CD4-positive, alpha-beta T cell treated with Interleukin-15 for 1 hour (primary cell): ENCODE results near the gene SNAP47.

Experiments
- DNase-seq: peaks from one replicate; pipeline ENCODE4 v3.0.0-alpha.2; 2020

The SNAP47 gene

DNA sequence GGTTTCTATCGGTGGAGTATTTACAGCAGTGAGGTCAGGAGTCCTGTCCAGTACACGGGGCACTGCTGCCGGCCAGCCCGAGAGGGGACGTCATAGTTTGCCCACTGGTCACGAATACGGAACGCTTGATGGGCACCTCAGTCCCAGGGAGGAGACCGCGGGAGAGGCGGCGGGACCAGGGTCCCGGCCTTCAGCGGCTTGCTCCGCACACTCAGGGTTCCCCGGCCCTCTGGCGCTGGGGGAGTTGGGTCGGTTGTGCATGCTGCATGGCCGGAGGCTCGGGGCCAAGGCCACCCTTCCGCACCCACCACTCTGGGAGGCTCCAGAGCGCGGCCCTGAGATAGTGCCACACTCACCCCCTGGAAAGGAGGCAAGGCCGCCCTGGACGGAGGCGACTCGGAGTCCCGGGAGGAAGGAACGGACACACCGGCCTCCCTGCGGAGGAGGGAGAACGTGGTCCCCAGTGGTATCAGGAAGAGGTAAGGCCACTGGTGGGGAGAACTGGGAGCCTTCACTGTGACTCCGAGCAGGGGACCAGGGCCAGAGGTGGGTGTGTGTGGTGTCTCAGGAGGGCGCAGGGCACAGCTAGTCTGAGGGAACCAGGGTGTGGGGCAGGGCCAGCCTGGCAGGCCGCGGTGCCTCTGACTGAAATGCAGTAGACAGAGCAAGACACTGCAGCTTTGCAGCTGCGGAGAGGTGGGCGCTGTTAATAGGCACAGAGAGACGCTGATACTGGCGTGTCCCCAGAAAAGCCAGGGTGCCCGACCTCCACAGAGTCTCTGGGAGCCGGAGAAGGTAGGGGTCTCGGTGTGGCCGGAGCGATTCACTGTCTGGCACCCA, 51.7 kb downstream of the SNAP47 start:
- DNase-seq: no peak

DNA sequence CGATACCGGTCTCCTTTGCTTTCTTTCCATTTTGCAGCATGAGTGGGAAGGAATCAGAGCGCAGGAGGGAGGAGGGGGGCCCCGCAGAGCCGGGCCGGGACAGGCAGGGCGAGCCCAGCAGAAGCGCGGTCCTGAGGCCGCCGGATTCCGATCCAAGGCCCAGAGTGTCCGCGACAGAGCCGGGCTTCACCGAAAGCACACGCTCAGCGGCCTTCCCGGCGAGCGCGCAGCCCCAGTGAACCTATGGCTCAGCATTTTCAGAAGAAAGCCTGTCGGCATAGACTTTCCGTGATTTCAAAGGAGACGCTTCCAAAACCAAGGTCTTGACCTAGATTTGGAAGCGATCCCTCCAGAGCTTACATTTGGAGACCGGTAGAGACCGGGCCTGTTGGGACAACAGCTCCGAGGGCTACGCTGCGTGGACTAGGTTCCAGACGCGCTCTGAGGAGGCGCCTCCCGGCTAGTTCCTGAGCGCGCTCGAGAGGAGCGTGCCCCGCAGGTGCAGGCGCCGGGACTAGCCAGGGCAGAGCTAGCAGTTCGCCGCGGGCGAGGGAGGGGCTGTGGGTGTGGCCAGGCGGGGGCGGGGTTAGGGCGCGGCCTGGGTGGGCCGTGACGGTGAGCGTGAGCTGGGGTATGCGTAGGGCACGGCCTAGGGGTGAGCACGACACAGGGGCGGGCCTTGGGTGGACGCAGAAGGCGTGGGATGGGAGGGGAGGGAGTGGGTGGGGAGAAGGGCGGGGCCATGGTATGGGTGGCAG, 52.5 kb downstream of the SNAP47 start:
- DNase-seq: peak; percentile 97

DNA sequence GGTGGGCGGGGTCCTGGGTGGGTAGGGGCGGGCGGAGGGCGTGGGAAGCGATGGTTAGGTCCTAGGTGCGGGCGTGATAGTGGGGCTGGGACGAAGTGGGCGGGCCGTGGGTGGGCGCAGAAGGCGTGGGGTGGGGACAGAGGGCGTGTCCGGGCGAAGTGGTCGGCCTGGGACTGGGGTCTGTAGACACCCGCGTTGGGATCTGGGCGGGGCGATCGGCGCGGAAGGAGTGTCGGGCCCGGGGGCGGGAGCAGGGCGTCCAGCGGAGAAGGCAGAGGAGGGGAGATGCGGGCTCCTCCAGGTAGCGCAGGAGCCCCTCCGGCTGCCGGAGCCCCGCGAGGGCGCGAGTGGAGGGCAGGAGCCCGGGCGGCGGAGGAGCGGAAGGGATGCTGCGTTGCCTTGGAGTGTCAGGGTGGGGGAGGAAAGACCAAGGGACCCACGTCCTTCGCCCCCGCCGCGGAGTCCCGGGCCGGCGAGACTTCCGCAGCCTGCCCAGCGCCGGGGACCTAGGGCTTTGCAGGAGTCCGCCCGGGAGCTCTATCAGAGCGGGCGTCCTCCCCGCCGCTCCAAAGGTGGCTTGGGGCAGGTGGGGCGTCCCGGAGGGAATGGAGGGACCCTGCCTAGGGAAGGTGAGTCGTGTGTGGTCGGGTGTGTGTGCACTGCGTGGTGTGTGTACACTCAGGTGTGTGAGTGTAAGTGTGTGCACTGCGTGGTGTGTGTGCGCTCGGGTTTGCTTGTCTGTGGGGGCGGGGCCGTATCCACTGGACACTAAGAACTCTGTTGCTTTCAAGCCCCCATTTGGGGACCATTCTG, 53.2 kb downstream of the SNAP47 start:
- no peak for DNase-seq

DNA sequence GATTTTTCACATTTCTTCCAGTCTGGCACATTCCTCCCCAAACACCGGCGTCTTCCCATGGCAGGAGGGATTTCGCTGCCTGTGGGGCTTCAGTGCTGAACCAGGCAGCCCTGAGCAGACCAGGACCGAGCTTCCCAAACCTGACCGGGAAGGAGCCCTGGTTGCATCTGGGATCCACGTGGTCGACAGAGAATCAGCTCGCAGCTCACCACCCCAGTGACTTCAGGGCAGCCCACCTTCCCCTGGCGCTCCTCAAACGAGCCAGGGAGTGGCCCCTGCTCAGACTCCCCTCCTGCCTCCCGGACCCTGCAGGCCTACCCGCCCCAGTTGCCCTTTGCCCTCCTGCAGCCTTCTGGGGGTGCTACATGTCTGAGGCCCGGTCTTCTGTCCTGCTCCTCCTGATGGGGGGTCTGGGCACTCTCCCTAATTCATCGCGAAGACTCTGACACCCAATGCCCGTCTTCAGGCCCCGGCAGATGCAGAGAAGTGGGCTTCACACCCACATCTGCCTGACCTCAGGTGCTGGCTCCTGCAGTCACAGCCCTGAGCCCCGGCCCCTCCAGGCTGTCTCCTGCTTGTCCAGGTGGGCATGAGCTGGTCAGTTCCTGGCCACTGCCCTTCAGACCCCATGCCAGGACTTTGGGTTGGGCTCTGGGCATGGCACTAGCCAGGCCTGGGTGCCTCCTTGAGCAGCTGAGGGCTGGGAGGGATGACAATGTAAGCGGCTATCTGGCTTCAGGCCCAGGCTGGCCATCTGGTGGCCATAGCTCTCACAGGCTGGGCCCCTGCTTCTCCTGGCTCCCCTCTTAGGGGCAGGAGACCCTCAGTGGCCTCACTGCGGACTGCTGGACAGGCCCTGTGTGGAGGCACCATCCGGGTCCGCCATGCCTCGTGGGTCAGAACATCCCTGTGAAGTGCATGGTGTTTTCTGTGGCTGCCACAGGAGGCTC, 54.1 kb downstream of the SNAP47 start:
- DNase-seq: no peak

DNA sequence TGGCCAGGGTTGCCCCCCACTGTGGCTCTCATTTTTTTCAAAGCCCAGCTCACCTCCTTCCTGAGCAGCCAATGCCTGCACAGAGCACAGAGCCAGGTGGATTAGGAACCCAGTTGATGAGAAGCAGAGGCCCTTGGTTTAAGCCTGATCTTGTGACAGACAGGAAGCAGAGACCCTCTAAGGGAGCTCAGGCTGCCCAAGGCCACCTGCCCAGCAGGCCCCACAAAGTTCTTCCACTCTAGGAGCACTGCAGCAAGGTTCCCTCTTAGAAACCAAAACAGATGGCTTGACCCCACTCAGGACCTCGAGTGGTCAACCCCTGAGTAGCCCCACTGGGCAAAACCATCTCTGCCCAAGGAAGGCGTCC, 54.8 kb downstream of the SNAP47 start:
- DNase-seq: no peak

DNA sequence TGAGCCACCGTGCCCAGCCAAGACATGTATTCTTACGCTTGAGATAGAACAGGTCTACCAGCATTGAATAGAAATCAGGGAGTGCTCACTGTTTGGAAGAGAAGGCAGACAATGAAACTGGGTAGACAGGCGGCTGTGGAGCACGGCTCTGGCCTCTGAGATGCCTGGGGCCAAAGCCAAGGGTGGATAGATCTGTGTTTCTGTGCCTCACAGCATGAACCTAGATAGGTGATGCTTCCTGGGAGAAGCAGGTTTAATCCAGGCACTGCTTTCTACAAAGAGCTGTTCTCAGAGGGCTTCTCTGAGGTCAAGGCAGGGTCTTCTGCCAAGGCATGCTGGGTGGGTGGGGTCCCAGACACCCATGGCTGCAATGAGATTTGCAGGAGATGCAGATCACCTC, 55.6 kb downstream of the SNAP47 start:
- DNase-seq: no peak

DNA sequence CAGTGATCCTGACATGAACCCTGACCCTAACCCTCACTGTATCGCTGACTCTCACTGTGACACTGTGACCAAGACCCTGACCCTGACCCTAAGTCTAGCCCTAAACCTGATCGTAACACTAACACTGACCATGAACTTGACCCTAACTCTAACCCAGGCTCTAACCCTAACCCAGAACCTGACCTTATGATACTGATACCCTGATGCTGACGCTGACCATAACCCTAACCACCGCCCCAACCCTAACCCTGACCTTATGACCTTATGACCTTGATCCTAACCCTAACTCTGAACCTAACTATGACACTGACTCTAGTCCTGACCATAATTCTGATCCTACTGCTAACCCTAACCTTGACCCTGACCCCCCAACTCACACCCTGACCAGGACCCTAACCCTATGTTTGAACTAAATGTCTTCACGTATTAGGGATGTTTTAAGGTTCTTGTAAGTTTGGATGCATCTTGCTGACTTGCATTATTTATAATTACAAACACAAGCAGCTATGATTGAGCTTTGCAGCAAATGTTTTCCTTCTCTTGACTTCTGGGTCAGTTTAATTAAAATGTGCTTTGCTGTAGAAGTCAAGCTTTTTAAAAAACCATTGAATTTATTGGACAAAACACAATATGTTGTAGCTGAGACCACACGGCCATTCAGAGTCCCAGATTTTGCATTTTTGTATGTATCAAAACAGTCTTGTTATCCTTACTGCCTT, 56.3 kb downstream of the SNAP47 start:
- no peak for DNase-seq

DNA sequence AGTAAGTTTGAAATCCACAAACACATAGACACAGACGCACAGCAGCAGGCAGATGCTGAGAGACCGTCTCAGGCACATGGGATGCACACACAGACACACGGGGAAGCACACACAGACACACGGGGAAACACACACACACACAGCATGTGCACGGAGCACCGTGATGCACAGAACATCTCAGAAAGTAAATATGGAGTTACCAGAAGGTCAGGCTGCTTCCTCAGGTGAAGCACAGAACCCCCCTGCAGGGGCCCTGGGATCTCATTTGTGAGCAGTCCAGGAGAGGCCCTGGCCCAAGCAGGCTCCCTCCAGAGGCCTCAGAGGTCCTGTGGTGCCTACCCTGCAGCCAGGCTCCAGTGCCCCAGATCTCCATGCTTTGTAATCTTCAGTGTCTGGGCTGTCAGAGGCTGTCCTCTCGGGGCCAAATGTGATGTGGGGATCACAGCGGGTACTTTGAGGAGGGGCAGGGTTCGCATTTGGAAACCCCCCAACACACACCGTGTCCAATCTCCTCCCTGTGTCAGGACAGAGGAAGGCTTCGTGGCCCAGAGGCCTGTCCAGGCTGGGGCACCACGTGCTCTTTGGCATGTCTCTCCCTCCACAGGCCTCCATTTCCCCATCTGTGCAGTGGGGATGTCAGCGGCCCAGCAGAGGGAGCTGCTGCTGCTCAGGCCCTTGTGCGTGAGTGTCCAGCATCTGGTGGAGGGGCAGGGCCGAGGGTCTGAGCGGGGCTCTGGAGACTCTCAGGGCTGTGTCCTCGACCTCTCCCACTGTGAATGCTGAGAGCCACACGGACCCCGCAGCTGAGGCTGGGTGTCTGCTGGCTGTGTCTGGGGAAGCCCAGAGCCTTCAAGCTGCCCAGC, 57.2 kb downstream of the SNAP47 start:
- no peak for DNase-seq

DNA sequence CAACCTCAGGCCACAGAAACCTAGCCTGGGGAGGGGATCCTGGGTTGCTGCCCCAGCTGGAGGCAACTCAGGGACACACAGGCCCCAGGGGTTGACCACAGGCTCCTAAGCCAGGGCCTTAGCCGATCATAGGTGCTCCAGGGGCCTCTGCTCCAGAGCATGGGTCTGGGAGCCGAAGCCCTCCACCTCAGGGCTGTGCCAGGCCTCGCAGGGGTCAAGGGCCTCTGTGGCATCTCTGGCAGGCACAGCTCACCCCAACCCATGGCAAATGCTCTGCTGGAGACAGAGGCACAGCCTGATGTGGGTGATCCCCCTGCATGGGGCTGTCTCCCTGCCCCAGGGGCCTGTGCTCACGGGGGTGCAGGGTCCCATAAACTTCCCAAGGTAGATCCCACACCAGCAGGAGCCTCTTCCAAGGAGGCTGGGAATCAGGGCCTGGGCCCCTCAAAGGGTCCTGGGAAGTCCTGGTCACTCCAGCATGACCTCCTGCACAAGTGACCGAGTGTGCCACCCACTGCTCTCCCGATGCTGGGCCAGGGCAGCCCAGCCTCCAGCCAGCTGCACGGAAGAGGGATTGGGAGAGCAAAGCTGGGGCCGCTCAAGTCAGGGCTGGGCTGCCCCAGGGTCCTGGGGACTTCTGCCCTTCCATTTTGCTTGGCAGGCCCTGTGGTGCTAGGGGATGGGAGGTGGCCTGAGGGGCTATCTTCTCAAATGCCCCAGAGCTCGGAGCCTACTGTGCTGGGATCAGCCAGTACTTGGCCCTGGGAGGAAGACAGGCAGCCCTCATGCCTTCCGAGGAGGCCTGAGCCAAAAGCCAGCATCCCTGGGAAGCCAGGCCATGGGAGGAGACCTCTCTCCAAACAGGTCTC, 58.1 kb downstream of the SNAP47 start:
- DNase-seq: no peak

DNA sequence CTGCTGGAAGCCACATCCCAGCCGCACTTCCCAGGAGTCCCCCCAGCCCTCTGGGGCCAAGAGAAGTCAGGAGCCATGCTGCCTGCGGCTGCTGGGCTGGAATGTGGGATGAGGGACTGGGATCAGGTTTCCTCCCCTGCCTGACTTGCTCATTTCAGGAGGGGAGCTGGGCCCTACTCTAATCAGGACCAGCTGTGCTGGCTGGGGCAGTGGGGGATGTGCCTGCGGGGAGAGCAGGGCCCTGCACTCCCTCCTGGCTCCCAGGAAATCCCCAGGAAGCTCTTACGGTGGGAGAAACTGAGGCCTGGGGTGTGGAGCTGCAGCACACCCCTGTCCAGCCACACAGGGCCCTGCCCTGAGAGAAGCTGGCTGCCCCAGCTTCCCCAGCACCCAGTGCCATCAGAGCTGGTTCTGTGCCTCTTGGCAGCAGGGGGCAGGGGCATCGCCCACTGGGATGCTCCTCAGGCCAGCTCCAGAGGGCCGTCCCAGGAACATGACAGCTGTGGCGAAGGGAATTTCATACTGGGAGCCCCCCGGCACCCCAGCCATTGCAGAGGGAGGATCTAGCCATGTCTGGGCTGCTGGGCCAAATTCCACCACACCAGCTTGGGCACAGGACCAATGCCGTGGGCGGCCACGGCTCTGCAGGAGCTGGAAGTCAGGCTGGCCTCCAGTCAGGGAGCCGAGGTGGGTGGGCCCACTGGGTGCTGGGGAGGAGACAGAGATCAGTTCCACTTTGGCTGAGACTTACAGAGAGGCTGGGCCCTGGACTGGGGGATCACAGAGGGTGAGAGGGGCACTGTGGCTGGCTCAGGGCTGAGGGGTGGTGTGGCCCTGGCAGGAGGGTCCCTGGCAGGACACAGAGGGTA, 58.9 kb downstream of the SNAP47 start:
- no peak for DNase-seq

DNA sequence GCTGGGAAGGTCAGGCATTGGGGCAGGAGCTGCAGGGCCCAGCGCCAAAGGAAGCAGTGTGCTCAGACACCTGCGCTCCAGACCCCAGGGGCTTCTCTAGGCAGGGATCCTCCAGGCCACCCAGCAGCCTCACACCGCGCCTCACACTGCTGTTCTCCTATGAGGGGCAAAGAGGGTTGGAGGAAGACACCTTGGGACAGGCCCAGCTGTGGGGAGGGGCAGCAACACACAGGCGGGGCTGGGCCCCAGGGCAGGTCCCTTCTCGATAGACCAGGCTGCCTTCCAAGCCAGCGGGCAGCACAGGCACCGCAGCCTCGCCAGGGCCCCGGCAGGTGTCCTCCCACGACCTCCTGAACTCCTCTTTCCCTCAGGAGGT, 59.6 kb downstream of the SNAP47 start:
- DNase-seq: no peak

DNA sequence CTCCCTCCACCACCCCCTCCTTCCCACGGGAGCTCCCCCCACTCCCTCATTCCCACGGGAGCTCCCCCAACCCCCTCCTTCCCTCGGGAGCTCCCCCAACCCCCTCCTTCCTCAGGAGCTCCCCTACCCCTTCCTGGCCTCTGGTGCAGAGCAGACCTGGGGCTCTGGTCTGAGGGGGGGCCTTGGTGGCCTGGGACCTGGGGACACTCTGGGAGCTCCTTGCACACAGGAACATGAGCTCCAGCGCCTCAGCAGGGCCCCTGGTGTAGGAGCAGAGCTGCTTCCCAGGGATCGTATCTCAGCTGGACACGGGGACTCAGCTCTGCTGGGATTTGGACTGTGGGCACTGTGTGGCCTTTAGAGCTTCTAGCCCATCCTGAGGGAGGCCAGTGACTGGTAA, 60.5 kb downstream of the SNAP47 start:
- no peak for DNase-seq

DNA sequence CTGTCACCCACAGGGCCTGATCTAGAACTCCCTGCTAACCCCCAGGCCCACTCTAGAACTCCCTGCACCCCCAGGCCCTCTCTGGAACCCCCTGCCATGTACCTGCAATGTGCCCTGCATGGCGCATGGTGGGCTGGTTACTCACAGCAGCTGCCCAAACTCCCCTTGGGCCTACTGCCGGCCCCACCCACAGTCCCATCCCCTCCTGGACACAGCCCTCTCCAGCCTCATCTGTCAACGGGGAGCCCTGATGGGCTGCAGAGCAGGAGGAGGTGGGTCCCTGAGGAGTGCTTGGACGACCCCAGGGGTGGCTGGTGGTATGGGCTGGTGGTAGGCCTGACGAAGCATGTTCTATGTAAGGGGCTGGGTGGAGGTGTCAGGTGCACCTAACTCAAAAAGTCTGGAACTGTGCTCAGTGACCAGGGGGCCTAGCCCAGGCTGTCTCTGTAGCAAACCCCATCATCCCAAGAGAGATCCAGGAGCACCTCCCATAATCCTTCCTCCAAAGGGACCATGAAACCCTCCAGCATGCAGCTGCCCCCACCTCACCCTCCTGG, 61.2 kb downstream of the SNAP47 start:
- DNase-seq: no peak

DNA sequence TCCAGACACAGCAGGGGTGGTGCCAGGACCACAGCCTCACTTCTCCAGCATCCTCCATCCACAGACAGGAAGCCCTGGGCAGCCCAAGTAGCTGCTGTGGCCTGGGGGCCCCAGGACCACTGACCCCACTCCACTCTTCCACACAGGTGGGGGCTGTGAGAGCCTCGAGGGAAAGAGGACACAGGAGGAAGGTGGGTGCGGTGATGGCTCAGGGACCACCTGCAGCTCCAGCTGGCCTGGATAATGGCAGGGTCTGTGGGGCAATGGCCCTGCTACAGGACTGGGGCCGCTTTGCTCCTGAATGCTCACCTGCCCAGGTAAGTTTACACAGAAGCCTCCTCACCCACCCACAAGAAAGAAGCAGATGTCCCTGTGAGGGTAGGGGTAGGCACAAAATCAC, 61.9 kb downstream of the SNAP47 start:
- DNase-seq: no peak

DNA sequence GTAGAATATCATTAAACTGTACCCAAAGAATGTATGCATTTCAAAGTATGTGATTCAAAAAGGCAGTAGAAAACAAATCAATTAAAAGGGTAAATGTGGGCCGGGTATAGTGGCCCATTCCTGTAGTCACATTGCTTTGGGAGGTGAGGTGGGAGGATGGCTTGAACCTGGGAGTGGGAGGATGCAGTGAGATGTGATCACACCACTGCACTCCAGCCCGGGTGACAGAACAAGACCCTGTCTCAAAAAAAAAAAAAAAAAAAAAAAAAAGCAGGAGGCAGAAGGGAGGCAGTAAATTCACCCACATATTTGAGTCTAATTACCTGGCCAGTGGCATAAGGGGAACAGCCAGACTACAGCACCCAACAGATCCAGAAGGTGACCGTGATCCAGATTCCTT, 62.4 kb downstream of the SNAP47 start:
- no peak for DNase-seq

DNA sequence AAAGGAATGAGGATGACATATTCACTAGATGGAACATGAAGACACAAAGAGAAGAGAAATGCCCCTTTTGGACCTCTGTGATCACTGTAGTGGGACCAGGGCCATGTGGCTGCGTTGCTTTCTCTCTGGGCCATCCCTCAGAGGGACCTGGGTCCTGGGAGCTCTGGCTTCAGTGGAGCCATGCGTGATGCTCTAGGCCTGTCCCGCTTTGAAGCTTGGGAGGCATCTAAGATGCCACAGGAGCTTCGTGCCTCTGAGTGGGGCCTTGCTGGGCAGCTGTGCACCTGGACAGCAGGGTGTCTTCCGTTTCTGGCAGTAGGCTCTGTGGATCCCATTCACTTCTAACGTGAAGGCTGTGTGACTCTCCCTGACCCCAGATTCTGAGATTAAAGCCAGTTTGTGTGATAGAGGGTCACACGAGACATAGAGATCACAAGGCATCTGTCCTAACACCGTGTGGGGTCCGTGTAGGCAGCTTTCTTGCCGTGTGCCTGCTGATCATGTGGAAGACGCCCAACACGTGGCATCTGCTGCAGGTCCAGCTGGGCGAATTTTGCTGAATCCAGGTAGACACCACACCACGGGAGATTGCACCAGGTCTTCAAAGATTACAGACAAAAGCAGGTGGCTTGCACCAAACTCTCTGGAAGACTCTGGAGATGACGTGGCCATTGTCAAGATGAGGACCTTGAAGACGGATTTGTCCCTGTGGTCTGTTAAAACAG, 63.0 kb downstream of the SNAP47 start:
- DNase-seq: no peak

DNA sequence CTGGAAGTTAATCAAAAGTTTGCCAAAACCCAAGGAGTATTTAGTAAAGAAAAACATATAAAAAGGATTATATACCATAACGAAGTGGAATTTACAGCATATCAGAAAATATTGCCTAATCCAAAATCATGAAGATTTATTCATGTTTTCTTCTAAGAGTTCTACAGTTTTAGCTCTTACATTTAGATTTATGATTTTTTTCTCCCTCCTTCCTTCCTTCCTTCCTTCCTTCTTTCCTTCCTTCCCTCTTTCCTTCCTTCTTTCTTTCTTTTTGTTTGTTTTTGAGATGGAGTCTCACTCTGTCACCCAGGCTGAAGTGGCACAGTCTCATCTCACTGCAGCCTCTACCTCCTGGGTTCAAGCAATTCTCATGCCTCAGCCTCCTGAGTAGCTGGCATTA, 64.5 kb downstream of the SNAP47 start:
- no peak for DNase-seq

DNA sequence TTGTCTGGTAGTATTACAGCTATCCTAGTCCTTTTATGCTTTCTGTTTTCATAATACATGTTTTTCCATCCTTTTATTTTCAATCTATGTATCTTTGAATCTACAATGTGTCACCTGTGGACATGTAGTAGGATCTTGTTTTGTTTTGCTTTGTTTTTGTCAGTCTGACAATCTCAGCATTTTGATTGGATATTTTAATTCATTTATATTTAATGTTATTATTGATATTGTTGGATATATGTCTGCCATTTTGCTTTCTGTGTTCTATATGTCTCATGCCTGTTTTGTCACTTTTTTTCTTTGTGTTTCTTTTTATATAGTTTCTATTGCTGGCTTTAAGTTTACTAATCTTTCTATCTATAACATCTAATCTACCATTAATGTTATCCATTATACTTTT, 68.7 kb downstream of the SNAP47 start:
- DNase-seq: no peak
